ENCODE data around the gene FRRS1L. TPM values are rescaled to one million over a fixed set of nuclear protein-coding genes. Genes with fewer than 3 reads are reported as not detected.

The FRRS1L gene
- total and polyA plus RNA-seq, 2 donors (not counting 1 experiment from before 2014, with no cell fraction given): not detected

- no peak overlapping the region for H3K9ac ChIP-seq (ENCODE audit: low read length)
- no peak overlapping the region for H3K4me3 Mint-ChIP-seq
- no peak overlapping the region for H3K27ac ChIP-seq (ENCODE audit: low read length in 2 of 2)
- H3K27me3 Mint-ChIP-seq: peaks cover 24% of the 10 kb centered on the region
- H3K4me1 Mint-ChIP-seq: no peaks in the 10 kb centered on the region
- no peaks in the 10 kb centered on the region for H3K9me3 ChIP-seq (ENCODE audit: control extremely low read depth in 1 of 3, control insufficient read depth in 2 of 3, insufficient read depth in 1 of 3, low read length in 2 of 3)
- H3K4me3 ChIP-seq (ENCODE audit: control extremely low read depth in 1 of 5, extremely low read depth in 1 of 5, insufficient read depth in 1 of 5, low read depth in 2 of 5, low read length in 4 of 5): no peak overlapping the region
- H3K27ac Mint-ChIP-seq: no peak overlapping the region
- no peak for DNase-seq
- no peaks in the 10 kb centered on the region for H3K4me1 ChIP-seq (ENCODE audit: control insufficient read depth in 2 of 2, insufficient read depth in 2 of 2, low read length in 2 of 2)
- no peak for ATAC-seq (ENCODE audit: low read depth)
- intact Hi-C loops (cut with micrococcal nuclease): no loop called here
- no peak for TF ChIP-seq EZH2 (IDR thresholded peaks at IDR 0.05; ENCODE audit: borderline replicate concordance, insufficient read depth, low read depth, low read length, poor library complexity, severe bottlenecking)
- H3K27me3 ChIP-seq (replicated peaks in 1 of 4; ENCODE audit: control extremely low read depth in 1 of 4, control insufficient read depth in 3 of 4, insufficient read depth in 4 of 4, low read length in 3 of 4): peaks cover 0 to 2% (median 0%) of the 10 kb centered on the region in 4 experiments
- H3K4me2 ChIP-seq (replicated peaks; ENCODE audit: low read depth, low read length, poor library complexity, severe bottlenecking): no peak overlapping the region
- ChIA-PET POLR2A (no interaction called here), CTCF (no interaction called here)
- H2AFZ ChIP-seq (ENCODE audit: insufficient read depth, low read depth, low read length, poor library complexity, severe bottlenecking): no peak overlapping the region
- no peaks in the 10 kb centered on the region for H3K36me3 ChIP-seq (replicated peaks in 1 of 2; ENCODE audit: control extremely low read depth in 1 of 2, control insufficient read depth in 1 of 2, extremely low read depth in 1 of 2, insufficient read depth in 2 of 2, low read length in 1 of 2)
- 17% methylated on average over 1 of the region's 1 CpG for WGBS (ENCODE audit: insufficient coverage)
- no peaks in the 10 kb centered on the region for H3K79me2 ChIP-seq (ENCODE audit: control insufficient read depth, insufficient read depth, low read length)
- no peaks in the 10 kb centered on the region for H3K9me3 Mint-ChIP-seq (ENCODE audit: insufficient read depth)
- no peaks in the 10 kb centered on the region for H4K20me1 ChIP-seq (ENCODE audit: control insufficient read depth, insufficient read depth, low read length, poor library complexity, severe bottlenecking)
These were observed 23.1 kb upstream of the FRRS1L start for GRCh38 chr9:109190151-109190550.

GRCh38 chr9:109186857-109187520, 19.9 kb upstream of the FRRS1L start:
- Histone ChIP-seq H3K4me2 (replicated peaks; ENCODE audit: low read depth, low read length, poor library complexity, severe bottlenecking) (no peak overlapping the region), H3K4me3 (ENCODE audit: control extremely low read depth in 1 of 5, extremely low read depth in 1 of 5, insufficient read depth in 1 of 5, low read depth in 2 of 5, low read length in 4 of 5) (no peak overlapping the region), H3K27me3 (replicated peaks in 1 of 4; ENCODE audit: control extremely low read depth in 1 of 4, control insufficient read depth in 3 of 4, insufficient read depth in 4 of 4, low read length in 3 of 4) (no peaks in the 10 kb centered on the region), H3K9ac (ENCODE audit: low read length) (no peak overlapping the region), H3K79me2 (ENCODE audit: control insufficient read depth, insufficient read depth, low read length) (no peaks in the 10 kb centered on the region), H3K36me3 (replicated peaks in 1 of 2; ENCODE audit: control extremely low read depth in 1 of 2, control insufficient read depth in 1 of 2, extremely low read depth in 1 of 2, insufficient read depth in 2 of 2, low read length in 1 of 2) (no peaks in the 10 kb centered on the region), H3K27ac (ENCODE audit: low read length in 2 of 2) (no peak overlapping the region), H4K20me1 (ENCODE audit: control insufficient read depth, insufficient read depth, low read length, poor library complexity, severe bottlenecking) (no peaks in the 10 kb centered on the region), H2AFZ (ENCODE audit: insufficient read depth, low read depth, low read length, poor library complexity, severe bottlenecking) (no peak overlapping the region), H3K9me3 (ENCODE audit: control extremely low read depth in 1 of 3, control insufficient read depth in 2 of 3, insufficient read depth in 1 of 3, low read length in 2 of 3) (no peaks in the 10 kb centered on the region), H3K4me1 (ENCODE audit: control insufficient read depth in 2 of 2, insufficient read depth in 2 of 2, low read length in 2 of 2) (no peaks in the 10 kb centered on the region)
- ChIA-PET POLR2A (no interaction called here), CTCF (no interaction called here)
- DNase-seq: no peak
- ATAC-seq (ENCODE audit: low read depth): no peak
- intact Hi-C loops (cut with micrococcal nuclease): no loop called here
- TF ChIP-seq EZH2 (IDR thresholded peaks at IDR 0.05; ENCODE audit: borderline replicate concordance, insufficient read depth, low read depth, low read length, poor library complexity, severe bottlenecking): no peak
- TF ChIP-seq, protein P1, sequence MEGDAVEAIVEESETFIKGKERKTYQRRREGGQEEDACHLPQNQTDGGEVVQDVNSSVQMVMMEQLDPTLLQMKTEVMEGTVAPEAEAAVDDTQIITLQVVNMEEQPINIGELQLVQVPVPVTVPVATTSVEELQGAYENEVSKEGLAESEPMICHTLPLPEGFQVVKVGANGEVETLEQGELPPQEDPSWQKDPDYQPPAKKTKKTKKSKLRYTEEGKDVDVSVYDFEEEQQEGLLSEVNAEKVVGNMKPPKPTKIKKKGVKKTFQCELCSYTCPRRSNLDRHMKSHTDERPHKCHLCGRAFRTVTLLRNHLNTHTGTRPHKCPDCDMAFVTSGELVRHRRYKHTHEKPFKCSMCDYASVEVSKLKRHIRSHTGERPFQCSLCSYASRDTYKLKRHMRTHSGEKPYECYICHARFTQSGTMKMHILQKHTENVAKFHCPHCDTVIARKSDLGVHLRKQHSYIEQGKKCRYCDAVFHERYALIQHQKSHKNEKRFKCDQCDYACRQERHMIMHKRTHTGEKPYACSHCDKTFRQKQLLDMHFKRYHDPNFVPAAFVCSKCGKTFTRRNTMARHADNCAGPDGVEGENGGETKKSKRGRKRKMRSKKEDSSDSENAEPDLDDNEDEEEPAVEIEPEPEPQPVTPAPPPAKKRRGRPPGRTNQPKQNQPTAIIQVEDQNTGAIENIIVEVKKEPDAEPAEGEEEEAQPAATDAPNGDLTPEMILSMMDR (IDR thresholded peaks at IDR 0.05): no peak
- Mint-ChIP-seq H3K27me3 (peaks cover 13% of the 10 kb centered on the region), H3K4me1 (no peaks in the 10 kb centered on the region), H3K9me3 (ENCODE audit: insufficient read depth) (no peaks in the 10 kb centered on the region), H3K4me3 (no peak overlapping the region), H3K27ac (no peak overlapping the region)
- WGBS (ENCODE audit: insufficient coverage): 100% methylated on average over 2 of the region's 9 CpGs

All from B cell (primary cell).